NCI-H1105 treated with DMSO at 0.1 percent for 48 hours (cell line): ENCODE data around the gene CDH8.
A peak's percentile ranks its signal among the peaks of the same experiment; 100 is the strongest.

Source experiments
- DNase-seq: peaks from one replicate; lab custom pipeline; 2025; lab: John Stamatoyannopoulos, UW

The CDH8 gene

DNA sequence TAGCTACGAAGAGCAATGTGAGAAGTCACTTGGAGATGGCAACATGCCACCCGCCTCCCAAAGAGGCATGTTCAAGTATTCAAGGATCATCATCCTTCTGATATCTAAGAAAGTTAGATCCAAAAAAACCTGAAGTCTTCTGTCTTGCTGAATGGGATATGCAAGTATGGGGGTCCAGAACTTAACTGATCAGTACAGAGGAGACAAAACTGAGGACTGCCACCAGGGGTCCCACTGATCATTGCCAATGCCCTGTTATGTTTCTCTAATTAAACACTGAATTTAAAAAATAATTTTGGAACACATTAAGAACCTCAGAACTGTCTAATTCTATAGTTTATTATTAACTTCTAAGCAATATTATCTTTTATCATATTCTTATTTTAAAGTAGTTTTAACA lies 99.7 kb downstream of the CDH8 start:
- DNase-seq: peak; percentile 5

DNA sequence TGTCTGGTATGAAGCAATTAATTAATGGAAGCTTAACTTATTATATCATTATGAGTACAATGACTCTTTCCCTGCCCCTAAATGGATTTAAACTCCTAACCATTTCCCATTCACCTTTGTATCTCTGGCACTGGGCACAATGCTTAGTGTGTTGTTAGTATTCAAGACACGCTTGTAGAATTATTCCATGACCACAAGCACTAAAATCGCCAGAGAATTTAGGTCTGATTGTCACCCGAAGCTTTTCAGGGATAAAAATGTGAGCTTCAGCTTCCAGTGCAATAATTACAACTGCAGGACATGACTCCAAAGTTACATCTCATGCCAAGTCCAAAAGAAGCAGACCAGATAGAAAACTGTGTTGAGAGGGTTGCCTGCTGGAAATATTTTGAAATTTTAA lies 101.6 kb downstream of the CDH8 start:
- no peak for DNase-seq

DNA sequence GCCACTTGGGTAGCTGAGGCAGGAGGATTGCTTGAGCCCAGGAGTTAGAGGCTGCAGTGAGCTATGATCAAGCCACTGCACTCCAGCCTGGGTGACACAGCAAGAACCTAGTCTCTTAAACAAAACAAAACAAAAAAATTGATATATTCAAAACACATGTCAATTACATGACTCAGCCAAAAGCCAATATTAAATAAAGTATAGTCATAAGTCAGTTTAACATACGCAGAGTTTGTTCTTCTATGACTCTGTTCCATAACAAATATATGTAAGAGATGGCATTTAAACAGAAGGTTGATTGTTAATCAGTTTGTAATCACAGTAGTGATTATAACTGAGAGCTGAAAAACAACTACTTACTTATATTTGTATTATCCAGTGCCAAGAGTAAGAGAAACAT lies 106.5 kb downstream of the CDH8 start:
- no peak for DNase-seq

DNA sequence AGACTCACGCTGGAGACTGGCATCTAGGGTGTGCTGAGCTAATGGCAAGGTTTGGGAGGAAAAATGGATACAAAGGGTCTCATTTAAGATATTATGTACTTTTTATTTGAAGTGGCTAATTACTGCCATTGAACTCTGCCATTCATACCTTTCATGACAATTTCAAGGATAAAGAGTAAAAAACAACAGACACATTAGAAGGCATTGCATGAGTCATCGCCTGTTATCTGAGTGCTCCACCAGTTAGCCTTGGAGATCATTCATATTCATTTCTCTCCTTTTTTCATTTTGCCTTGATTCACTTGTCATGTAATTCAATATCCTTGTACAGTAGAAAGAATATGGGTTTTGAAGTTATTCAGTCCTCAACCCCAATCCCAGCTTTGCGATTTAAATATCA lies 109.5 kb downstream of the CDH8 start:
- peak; percentile 87 for DNase-seq

DNA sequence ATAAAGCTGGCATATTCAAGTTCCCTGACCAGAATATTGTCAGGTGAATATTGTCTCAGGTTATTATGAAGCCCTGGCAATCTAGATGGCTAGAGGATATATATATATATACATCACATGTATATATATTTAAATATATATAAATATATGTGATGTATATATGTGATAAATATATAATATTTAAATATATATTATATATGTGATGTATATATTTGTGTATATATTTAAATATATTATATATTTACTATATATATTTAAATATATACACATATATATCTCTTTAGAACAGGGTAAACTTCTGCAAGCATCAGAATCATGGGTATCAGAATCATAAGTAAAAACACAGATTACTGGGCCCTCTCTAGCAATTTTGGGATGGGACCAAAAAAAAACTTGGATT lies 112.6 kb downstream of the CDH8 start:
- no peak for DNase-seq

DNA sequence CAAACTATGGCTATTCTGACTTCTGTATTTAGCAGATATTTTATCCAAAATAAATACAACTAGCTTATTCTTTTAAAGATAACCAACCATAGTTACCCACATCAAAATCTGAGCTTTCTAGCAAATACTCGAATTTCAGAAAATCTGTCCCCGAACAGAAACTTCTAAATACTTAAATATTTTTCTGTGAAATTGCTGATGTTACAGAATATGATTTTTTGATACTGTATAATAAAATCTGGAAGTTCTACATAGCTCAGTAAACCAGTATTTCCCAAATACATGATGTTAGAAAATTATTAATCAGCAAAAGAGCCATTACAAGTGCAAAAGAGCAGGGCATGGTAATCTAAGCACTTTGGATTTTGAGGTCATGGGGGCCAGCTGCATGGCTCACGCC lies 114.9 kb downstream of the CDH8 start:
- DNase-seq: no peak

DNA sequence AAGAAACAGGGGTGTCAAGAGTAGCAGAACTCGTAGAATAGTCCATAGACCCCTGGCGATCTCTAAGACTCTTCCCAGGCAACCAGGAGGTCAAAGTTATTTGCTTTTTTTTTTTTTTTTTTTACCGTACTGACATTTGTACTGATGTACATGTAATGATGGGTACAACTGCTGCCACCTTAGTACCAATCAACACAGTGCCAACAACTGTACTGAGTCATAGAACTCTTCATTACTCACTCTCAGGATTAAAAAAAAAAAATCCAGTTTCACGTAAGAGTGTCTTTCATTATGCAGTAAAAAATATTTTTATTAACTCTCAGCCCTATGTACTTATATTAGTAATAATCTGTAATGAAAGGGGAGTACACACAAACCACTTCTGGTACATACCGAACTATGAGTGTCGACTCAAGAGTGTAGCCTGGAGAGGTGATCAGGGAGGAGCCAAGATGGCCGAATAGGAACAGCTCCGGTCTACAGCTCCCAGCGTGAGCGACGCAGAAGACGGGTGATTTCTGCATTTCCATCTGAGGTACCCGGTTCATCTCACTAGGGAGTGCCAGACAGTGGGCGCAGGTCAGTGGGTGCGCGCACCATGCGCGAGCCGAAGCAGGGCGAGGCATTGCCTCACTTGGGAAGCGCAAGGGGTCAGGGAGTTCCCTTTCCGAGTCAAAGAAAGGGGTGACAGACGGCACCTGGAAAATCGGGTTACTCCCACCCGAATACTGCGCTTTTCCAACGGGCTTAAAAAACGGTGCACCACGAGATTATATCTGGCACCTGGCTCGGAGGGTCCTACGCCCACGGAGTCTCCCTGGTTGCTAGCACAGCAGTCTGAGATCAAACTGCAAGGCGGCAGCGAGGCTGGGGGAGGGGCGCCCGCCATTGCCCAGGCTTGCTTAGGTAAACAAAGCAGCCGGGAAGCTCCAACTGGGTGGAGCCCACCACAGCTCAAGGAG lies 118.1 kb downstream of the CDH8 start:
- DNase-seq: peak; percentile 42

DNA sequence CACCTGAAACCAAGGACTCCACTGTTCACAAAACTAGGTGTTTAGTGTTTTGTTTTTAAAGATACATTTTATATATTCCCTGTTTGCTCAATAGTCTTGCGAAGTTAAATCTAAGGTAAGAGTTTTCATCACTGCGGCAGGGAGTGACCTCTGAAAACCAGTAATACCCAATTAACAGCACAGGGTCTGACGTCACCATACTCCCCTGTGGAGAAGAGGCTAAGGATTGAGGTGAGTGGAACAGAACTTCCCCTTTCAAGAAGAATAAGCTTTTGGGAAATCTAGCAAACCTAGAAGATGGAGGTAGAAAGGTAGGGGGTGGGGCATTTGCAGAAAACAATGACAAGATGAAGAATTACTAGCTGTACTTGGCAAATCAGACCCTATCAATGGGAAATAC lies 120.7 kb downstream of the CDH8 start:
- no peak for DNase-seq

DNA sequence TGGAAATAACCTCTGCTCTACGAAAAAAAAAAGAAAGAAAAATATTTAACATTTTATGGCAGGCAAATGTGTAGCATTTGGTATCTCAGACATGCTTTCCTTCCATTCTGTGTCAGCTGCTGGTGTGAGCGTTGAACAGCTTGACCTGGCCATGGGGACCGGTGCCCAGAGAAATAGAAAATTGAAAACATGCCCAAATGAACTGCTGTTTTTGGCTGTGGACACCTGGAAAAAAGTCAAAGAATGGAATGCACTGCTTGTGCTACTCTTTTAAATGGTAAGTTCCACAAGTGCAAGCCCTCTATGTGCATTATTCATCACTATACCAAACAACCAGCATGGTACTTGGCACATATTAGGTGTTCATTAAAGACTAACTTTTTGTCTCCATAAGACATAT lies 127.2 kb downstream of the CDH8 start:
- no peak for DNase-seq

DNA sequence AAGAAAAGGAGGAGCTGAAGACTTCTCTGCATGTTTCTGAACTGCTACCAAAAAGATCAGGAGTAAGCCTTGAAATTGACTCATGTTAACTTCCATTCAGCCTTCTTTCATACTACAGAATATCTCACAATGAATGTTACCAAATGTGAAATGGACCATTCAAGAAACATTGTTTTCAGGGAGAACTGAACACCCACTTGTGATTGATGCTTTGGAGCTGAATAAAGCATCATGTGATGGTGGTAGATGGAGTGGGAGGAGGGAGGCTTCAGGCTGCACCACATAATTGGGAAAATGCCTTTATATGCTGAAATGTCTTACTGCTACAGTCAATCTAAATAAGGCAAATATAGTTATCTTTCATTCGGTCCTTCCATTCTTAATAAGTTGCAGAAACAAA lies 127.8 kb downstream of the CDH8 start:
- DNase-seq: no peak

DNA sequence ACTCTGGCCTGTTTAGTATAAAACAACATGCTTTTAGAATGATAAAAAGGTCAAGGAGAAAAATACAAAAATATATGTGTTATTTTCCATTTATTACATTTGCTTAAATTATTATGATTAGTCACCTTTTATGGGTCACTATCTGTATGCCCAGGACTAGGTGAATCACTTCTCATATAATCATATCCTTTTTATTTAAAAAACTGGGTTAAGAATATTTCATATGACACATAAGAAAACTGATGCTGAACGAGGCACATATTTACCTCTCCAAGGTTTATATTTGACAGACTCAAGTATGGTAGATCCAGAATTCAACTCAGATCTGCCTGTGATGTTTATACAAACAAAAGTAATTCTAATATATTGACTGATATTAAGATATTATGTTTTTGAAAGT lies 134.5 kb downstream of the CDH8 start:
- no peak for DNase-seq

DNA sequence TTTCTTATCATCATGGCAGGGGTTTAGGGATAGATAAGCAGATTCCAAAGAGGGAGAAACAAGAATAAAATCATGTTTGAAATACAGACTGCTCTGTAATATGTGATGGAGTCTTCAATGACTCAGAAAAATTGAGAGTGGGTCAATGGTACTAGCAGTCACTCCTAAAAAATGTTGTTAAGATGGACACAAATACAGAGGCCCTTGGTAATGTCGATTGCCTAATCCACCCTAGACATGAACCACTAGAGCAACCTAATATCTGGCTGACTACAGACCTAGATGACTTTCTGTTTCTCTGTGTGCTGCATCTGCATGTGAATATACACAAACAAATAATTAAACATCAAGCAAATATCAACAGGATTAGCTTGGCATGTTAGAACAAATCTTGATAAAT lies 135.8 kb downstream of the CDH8 start:
- no peak for DNase-seq

DNA sequence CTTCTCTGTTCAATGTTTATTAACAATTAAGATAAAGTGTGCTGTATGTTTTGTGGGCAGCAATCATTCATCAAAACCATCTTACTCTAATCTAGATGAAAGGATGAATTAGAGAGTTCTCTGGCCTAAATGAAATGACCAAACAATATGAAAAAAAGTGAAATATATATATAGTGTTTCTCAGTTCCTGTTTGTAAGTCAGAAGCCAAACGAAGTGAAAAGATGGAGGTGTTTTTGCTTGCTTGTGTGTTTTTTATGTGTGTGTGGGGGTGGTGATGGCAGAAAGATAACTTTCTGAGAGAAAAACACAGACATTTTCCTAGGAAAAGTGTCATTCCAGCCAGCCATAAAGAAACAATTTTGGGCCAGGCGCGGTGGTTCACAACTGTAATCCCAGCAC lies 138.6 kb downstream of the CDH8 start:
- DNase-seq: no peak

DNA sequence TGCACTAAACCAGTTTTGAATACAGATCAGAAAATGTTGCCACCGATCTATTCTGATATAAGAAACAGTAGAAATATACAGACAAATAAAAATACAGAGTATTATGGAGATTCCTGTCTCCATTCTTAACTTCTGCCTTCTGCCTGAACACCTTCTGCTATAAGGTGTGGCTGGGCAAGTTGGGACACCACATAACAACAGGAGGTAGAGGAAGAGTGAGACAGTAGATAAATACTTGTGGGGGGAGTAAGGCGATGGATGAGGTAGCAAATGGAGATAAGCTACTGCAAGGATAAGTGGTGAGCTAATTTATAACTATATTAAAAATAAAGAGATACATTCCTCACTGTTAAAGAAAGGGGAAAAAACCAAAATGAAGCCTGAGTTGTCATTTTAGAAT lies 143.7 kb downstream of the CDH8 start:
- no peak for DNase-seq

DNA sequence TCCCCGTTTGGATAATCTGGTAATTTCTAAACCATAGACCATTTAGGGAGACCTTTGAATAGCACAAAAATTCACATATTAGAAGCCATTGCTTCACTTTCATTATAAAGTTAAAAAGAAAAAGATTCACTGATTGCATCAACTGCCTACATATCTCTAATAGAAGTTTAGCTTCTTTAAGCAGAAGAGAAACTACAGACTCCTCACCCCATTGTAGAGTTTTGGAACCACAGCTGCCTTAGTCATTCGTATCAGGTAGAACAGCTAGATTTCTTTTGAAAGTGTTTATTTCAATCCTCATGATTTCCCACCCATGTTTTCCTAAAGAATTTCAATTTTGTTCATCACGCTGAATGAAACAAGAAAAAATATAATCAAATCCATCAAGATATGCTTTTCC lies 144.8 kb downstream of the CDH8 start:
- no peak for DNase-seq

DNA sequence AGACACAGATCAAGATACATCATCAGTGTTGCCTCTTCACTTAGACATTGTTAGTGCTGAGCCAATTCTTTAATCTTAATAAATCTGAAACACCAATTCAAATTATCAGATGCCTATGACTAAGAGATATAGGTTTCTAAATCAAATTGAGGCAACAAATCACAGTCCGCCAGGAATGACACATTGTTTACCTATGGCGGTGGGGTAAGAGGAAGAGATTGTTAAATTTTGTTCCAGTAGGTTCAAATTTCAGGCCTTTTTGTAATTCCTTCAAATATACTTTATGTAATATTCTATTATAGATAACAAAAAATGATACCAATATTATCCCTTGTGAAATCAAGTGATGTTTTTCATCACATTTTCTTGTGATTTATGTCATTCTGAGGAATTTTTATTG lies 145.9 kb downstream of the CDH8 start:
- no peak for DNase-seq

DNA sequence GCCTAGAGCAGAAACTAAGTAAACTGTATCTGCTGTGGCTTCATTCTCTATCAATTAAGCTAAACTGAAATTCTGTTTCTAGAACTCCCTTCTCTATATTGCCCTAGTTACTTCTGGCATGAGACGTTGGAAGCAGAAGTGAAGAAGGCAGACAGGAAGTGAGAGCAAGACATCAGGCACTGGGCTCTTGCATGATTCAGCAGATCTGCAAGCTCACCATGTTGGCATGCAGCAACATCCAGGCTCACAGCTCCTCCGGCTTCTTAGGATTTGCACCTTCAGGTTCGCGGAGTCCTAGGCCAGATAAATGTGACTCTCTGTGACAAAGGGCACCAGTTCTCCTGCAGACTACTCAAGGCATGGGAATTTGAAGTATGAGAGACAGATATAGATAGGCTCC lies 148.3 kb downstream of the CDH8 start:
- no peak for DNase-seq

DNA sequence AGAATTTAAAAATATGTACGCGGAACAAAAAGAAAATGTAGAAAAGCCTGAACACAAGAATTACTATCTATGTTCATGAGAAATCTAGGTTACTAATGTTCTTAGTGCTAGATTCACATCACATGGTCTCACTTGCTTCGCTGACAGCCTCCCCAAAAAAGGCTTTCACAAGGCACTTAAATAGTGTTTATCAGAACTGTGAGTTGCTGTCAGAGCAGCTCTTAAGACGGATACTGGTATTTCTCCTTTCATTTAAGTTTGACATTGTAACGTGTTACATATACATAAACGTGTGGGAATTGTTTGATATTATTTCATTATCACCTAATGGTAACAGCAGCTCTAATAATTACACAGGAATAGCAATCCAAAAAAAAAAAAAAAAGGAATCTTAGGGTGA lies 150.9 kb downstream of the CDH8 start:
- DNase-seq: no peak

DNA sequence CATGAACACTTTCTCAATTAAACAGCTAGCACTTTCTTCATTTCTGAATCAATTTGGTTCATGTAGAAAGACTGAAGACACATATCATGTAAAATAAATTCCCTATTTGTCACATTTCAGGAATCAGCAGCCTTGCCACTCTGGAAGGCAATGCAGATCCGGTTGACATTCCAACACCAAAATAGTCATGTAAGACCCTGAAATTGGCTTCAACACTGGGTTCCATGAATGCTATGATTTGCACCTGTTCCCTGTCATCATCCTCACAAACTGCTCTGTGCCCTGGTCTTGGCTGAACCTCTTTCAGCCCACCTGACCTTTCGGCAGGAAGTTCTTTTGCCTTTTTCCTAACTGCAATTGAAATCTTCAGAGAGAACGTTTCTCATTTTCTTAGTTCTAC lies 156.9 kb downstream of the CDH8 start:
- DNase-seq: no peak

DNA sequence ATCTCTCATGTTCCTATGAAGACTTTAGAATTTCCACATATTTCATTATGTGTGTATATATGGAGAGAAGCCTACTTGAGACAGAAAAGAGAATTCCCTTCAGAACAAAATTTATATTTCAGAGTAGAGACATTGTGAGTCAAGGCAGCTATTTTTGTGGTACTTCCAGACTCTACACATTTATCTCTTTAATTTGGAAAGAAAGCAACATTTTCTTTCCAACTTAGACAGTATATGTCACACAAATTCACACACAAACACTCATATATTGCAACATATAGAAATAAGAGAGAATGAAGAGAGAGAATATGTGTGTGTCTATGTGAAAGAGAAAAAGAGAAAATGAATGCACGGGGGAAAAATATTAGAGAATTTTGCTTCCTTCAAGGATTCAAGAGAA lies 158.8 kb downstream of the CDH8 start:
- DNase-seq: no peak

DNA sequence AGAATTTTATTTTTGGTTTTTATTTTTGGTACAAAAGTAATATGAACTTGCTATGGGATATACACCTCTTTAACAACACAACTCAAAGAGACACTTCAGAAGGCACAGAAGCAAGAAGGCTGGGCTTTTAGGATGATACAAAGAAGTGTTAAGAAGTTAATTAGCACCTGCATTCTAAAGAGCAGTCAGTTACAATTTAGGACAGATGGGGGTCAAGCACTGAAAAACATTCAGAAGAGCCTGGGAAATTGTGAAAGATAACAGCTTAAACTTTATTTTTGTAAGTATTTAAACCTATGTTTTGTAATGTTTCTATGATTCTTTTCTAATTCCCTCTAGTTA lies 163.5 kb downstream of the CDH8 start:
- DNase-seq: no peak

DNA sequence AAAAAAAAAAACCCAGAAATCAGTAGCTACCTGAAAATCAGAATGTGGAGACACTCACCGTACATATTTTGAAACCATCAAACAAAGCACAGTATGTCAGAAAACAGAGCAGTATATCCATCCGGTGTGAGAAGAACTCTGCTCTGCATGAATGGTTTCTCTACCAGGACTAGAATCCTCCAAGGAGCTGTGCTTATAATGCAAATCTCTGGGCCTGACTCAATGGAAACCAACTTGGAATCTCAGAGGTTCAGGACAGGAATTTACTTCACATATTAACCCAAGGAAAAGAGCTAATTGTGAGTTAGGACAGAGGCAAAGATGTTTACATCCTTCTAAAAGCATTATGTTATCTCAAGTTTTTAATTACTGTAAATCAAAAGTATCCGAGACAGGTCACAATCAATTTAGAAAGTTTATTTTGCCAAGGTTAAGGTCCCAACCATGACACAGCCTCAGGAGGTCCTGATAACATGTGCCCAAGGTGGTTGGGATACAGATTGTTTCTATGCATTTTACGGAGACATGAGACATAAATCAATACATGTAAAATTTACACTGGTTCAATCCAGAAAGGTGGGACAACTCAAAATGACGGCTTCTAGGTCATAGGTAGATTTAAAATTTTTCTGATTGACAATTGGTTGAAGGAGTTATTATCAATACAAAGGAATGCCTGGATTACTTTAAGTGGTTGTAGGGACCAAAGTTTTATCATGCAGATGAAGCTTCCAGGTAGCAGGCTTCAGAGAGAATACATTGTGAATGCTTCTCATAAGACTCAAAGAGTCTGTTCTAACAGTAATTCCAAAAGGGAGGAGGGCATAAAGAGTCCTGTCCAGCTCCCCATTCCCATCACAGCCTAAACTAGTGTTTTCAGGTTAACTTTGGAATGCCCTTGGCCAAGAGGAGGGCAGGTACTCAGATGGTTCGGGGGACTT lies 164.1 kb downstream of the CDH8 start:
- no peak for DNase-seq
